GM23338 (cell line): ENCODE measurements around the gene GAGE12F. TPM values are rescaled to one million over a fixed set of nuclear protein-coding genes. Genes with fewer than 3 reads are reported as not detected.

Experiments used
- ATAC-seq: fragments of 200-7000 bp; cut with Tn5 transposase; 3 replicates; pipeline ENCODE4 v1.9.1; 2020
- DNase-seq: peaks from one replicate; pipeline ENCODE4 v3.0.0-alpha.2; 2015; ENCODE audit warnings: low spot score
- H2AFZ ChIP-seq: fragments of 200-600 bp; sonication (generic); 2 replicates; pipeline ENCODE4 v1.8.0; 2016; ENCODE audit warnings: antibody characterized with exemption, mild to moderate bottlenecking, moderate library complexity
- H3F3A ChIP-seq: fragments of 200-600 bp; sonication (generic); replicated peaks from 2 replicates; pipeline ENCODE4 v1.8.0; 2017; ENCODE audit warnings: antibody characterized with exemption, mixed run types, low read depth
- H3K27ac ChIP-seq: fragments of 200-600 bp; sonication (generic); 2 replicates; pipeline ENCODE4 v1.6.1; 2016; ENCODE audit warnings: low read depth
- H3K27me3 ChIP-seq: fragments of 200-600 bp; sonication (generic); 2 replicates; pipeline ENCODE4 v1.8.0; 2016; ENCODE audit warnings: mild to moderate bottlenecking, mixed run types, moderate library complexity; ENCODE audit not compliant: insufficient read depth
- H3K36me3 ChIP-seq: fragments of 200-600 bp; sonication (generic); 2 replicates; pipeline ENCODE4 v1.8.0; 2016; ENCODE audit warnings: mild to moderate bottlenecking; ENCODE audit not compliant: insufficient read depth
- H3K4me1 ChIP-seq: fragments of 200-600 bp; sonication (generic); 2 replicates; pipeline ENCODE4 v1.8.0; 2016; ENCODE audit warnings: mild to moderate bottlenecking, moderate library complexity; ENCODE audit not compliant: insufficient read depth
- H3K4me2 ChIP-seq: fragments of 200-600 bp; sonication (generic); 2 replicates; pipeline ENCODE4 v1.7.1; 2017; ENCODE audit warnings: mixed run types
- H3K4me3 ChIP-seq: fragments of 200-600 bp; sonication (generic); 2 replicates; pipeline ENCODE4 v1.6.1; 2016; ENCODE audit warnings: mixed run types
- H3K79me2 ChIP-seq: fragments of 200-600 bp; sonication (generic); replicated peaks from 2 replicates; pipeline ENCODE4 v1.8.0; 2017; ENCODE audit warnings: mild to moderate bottlenecking; ENCODE audit not compliant: insufficient read depth
- H3K9me2 ChIP-seq: fragments of 200-600 bp; sonication (generic); 2 replicates; pipeline ENCODE4 v1.8.0; 2017; ENCODE audit not compliant: insufficient read depth
- H4K20me1 ChIP-seq: fragments of 200-600 bp; sonication (generic); replicated peaks from 2 replicates; pipeline ENCODE4 v1.8.0; 2017; ENCODE audit warnings: mild to moderate bottlenecking; ENCODE audit not compliant: insufficient read depth
- H3K27ac Mint-ChIP-seq: 2 replicates; pipeline ENCODE4 v1.8.0; 2020; ENCODE audit warnings: inconsistent platforms, mild to moderate bottlenecking, moderate library complexity, mixed read lengths
- H3K27me3 Mint-ChIP-seq: 3 replicates; pipeline ENCODE4 v1.8.0; 2022; ENCODE audit warnings: low read depth, mild to moderate bottlenecking, moderate library complexity, mixed read lengths, inconsistent platforms; ENCODE audit not compliant: insufficient read depth, poor library complexity
- H3K36me3 Mint-ChIP-seq: 3 replicates; pipeline ENCODE4 v1.8.0; 2021; ENCODE audit warnings: low read depth, mild to moderate bottlenecking, inconsistent platforms, moderate library complexity, mixed read lengths
- H3K4me1 Mint-ChIP-seq: 3 replicates; pipeline ENCODE4 v1.8.0; 2020; ENCODE audit warnings: mild to moderate bottlenecking, inconsistent platforms, mixed read lengths
- H3K4me3 Mint-ChIP-seq: 3 replicates; pipeline ENCODE4 v1.8.0; 2021; ENCODE audit warnings: moderate library complexity, mild to moderate bottlenecking, inconsistent platforms, mixed read lengths
- H3K9me3 Mint-ChIP-seq: 3 replicates; pipeline ENCODE4 v1.8.0; 2020; ENCODE audit warnings: moderate library complexity, mild to moderate bottlenecking, inconsistent platforms, mixed read lengths
- CREB1 ChIP-seq: fragments of 250-450 bp; sonication (Bioruptor Pico); IDR thresholded peaks from 2 replicates; pipeline ENCODE4 v1.5.0; 2020; ENCODE audit warnings: low read depth, mild to moderate bottlenecking, moderate library complexity
- EZH2phosphoT487 ChIP-seq: fragments of 200-600 bp; sonication (generic); IDR thresholded peaks from one replicate; pipeline ENCODE4 v1.8.1; 2018; ENCODE audit warnings: antibody characterized with exemption; ENCODE audit not compliant: unreplicated experiment
- POLR2AphosphoS5 ChIP-seq: IDR thresholded peaks from 2 replicates; pipeline ENCODE4 v1.6.1; 2016; ENCODE audit warnings: antibody characterized with exemption, low read depth
- STAT1 ChIP-seq: IDR thresholded peaks from one replicate; pipeline ENCODE4 v1.6.1; 2016; ENCODE audit warnings: antibody characterized with exemption; ENCODE audit not compliant: unreplicated experiment
- ZNF114 ChIP-seq: fragments of 250-450 bp; sonication (Bioruptor Pico); IDR thresholded peaks from 2 replicates; pipeline ENCODE4 v1.5.0; 2020; ENCODE audit warnings: mild to moderate bottlenecking, moderate library complexity
- polyA plus RNA-seq: library from polyadenylated mRNA; unstranded; fragments of >200 nt; fragmentation: Nextera tagmentation; extraction: Ambion mirVana; gene quantifications from 2 replicates; pipeline ENCODE4 v1.2.1, GENCODE V29; 2016
- small RNA-seq: library from RNA; depleted of rRNA; stranded (forward); fragments of <200 nt; gene quantifications from one replicate; pipeline ENCODE3, GENCODE V24; 2014; ENCODE audit warnings: low replicate concordance
- total RNA-seq: library from RNA; depleted of rRNA; stranded (reverse); fragments of >200 nt; shearing (Covaris generic); gene quantifications from 2 replicates; pipeline ENCODE4 v1.2.3, GENCODE V29; 2014; rRNA removed
- TF ChIP-seq, protein P1 (sequence below): fragments of 250-450 bp; sonication (Bioruptor Pico); IDR thresholded peaks from 2 replicates; pipeline ENCODE4 v1.5.0; 2020; ENCODE audit warnings: mild to moderate bottlenecking, moderate library complexity

GAGE12F gene
- total and polyA plus RNA-seq, 2 experiments from 2014 or later, result not detected

DNA sequence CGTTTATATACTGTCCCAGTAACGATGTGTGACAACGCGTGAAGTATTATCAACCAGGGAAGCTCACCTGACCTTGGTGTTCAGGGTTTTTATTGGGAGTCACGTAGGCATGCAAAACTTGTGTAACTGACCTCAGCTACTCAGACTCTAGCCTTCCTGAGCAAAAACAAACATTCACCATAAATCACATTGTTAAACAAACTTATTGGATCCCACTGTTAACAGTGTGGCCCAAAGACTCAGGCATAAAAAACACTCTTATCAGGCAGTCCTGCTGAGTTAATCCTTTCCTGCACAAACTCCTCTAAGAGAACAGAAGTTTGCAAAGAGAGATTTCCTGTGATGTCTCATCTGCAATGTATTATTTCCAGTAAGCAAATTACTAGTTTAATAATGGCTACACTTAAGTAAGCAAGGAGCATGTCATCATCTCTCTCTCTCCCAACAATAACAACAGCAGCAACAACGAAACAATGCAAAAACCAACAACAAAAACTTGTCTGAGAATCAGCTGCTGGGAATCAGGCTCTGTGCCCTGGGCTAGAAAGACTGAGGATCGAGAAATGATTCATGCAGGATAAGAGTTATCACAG lies 50.2 kb downstream of the GAGE12F start:
- Mint-ChIP-seq H3K27me3 (no peaks in the 10 kb centered on the region), H3K27ac (no peak overlapping the region)
- H3K4me2 ChIP-seq, result no peak overlapping the region

More for the DNA sequence above, 50.2 kb downstream of the GAGE12F start:
- H3K9me3 Mint-ChIP-seq, result peaks cover 4% of the 10 kb centered on the region; the same call in 1 of the 3 replicates
- Histone ChIP-seq H3K79me2 (no peaks in the 10 kb centered on the region), H3F3A (no peaks in the 10 kb centered on the region), H3K9me2 (no peaks in the 10 kb centered on the region), H4K20me1 (no peaks in the 10 kb centered on the region), H3K4me3 (no peak overlapping the region), H3K4me1 (no peaks in the 10 kb centered on the region), H3K27ac (no peak overlapping the region), H3K27me3 (no peaks in the 10 kb centered on the region), H3K36me3 (no peaks in the 10 kb centered on the region), H2AFZ (no peak overlapping the region)
- TF ChIP-seq STAT1 (no peak), EZH2phosphoT487 (no peak), ZNF114 (no peak), CREB1 (CRISPR knock-in tag) (no peak), POLR2AphosphoS5 (no peak)
- TF ChIP-seq, protein P1, sequence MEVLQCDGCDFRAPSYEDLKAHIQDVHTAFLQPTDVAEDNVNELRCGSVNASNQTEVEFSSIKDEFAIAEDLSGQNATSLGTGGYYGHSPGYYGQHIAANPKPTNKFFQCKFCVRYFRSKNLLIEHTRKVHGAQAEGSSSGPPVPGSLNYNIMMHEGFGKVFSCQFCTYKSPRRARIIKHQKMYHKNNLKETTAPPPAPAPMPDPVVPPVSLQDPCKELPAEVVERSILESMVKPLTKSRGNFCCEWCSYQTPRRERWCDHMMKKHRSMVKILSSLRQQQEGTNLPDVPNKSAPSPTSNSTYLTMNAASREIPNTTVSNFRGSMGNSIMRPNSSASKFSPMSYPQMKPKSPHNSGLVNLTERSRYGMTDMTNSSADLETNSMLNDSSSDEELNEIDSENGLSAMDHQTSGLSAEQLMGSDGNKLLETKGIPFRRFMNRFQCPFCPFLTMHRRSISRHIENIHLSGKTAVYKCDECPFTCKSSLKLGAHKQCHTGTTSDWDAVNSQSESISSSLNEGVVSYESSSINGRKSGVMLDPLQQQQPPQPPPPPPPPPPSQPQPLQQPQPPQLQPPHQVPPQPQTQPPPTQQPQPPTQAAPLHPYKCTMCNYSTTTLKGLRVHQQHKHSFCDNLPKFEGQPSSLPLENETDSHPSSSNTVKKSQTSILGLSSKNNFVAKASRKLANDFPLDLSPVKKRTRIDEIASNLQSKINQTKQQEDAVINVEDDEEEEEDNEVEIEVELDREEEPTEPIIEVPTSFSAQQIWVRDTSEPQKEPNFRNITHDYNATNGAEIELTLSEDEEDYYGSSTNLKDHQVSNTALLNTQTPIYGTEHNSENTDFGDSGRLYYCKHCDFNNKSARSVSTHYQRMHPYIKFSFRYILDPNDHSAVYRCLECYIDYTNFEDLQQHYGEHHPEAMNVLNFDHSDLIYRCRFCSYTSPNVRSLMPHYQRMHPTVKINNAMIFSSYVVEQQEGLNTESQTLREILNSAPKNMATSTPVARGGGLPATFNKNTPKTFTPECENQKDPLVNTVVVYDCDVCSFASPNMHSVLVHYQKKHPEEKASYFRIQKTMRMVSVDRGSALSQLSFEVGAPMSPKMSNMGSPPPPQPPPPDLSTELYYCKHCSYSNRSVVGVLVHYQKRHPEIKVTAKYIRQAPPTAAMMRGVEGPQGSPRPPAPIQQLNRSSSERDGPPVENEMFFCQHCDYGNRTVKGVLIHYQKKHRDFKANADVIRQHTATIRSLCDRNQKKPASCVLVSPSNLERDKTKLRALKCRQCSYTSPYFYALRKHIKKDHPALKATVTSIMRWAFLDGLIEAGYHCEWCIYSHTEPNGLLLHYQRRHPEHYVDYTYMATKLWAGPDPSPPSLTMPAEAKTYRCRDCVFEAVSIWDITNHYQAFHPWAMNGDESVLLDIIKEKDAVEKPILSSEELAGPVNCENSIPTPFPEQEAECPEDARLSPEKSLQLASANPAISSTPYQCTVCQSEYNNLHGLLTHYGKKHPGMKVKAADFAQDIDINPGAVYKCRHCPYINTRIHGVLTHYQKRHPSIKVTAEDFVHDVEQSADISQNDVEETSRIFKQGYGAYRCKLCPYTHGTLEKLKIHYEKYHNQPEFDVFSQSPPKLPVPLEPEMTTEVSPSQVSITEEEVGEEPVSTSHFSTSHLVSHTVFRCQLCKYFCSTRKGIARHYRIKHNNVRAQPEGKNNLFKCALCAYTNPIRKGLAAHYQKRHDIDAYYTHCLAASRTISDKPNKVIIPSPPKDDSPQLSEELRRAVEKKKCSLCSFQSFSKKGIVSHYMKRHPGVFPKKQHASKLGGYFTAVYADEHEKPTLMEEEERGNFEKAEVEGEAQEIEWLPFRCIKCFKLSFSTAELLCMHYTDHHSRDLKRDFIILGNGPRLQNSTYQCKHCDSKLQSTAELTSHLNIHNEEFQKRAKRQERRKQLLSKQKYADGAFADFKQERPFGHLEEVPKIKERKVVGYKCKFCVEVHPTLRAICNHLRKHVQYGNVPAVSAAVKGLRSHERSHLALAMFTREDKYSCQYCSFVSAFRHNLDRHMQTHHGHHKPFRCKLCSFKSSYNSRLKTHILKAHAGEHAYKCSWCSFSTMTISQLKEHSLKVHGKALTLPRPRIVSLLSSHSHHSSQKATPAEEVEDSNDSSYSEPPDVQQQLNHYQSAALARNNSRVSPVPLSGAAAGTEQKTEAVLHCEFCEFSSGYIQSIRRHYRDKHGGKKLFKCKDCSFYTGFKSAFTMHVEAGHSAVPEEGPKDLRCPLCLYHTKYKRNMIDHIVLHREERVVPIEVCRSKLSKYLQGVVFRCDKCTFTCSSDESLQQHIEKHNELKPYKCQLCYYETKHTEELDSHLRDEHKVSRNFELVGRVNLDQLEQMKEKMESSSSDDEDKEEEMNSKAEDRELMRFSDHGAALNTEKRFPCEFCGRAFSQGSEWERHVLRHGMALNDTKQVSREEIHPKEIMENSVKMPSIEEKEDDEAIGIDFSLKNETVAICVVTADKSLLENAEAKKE (CRISPR knock-in tag), result no peak
- ATAC-seq, result no peak
- no peaks in the 10 kb centered on the region for H3K36me3 Mint-ChIP-seq
- no peak overlapping the region for H3K4me3 Mint-ChIP-seq
- H3K4me1 Mint-ChIP-seq, result no peaks in the 10 kb centered on the region
- no peak for DNase-seq

Small RNA genes lying within 50 kb of the gene (small RNA-seq; reads per million reads assigned to genes)
- gene GAGE12B, result not detected

Other genes starting within 250 kb of the GAGE12F start
- gene GAGE12J, start 238.8 kb upstream of the GAGE12F start, total RNA-seq, result not detected in 2 replicates
- gene GAGE12J, start 238.8 kb upstream of the GAGE12F start, polyA plus RNA-seq, result not detected in 2 replicates
- gene GAGE13, start 229.3 kb upstream of the GAGE12F start, total RNA-seq, result not detected in 2 replicates
- gene GAGE13, start 229.3 kb upstream of the GAGE12F start, polyA plus RNA-seq, result not detected in 2 replicates
- gene GAGE12C, start 28.7 kb upstream of the GAGE12F start, total RNA-seq, result not detected in 2 replicates
- gene GAGE12C, start 28.7 kb upstream of the GAGE12F start, polyA plus RNA-seq, result not detected in 2 replicates
- gene GAGE12D, start 19.1 kb upstream of the GAGE12F start, total RNA-seq, result not detected in 2 replicates
- not detected in 2 replicates for gene GAGE12D, start 19.1 kb upstream of the GAGE12F start, polyA plus RNA-seq
- gene GAGE12E, start 9.6 kb upstream of the GAGE12F start, total RNA-seq, result not detected in 2 replicates
- gene GAGE12E, start 9.6 kb upstream of the GAGE12F start, polyA plus RNA-seq, result not detected in 2 replicates
- gene GAGE12G, start 9.6 kb downstream of the GAGE12F start, total RNA-seq, result not detected in 2 replicates
- not detected in 2 replicates for gene GAGE12G, start 9.6 kb downstream of the GAGE12F start, polyA plus RNA-seq
- gene GAGE12H, start 19.1 kb downstream of the GAGE12F start, total RNA-seq, result not detected in 2 replicates
- not detected in 2 replicates for gene GAGE12H, start 19.1 kb downstream of the GAGE12F start, polyA plus RNA-seq
- not detected in 2 replicates for gene GAGE2A, start 28.7 kb downstream of the GAGE12F start, total RNA-seq
- 0.63 TPM in 1 of 2 replicates, not detected in the other for gene GAGE2A, start 28.7 kb downstream of the GAGE12F start, polyA plus RNA-seq
- gene GAGE1, start 38.2 kb downstream of the GAGE12F start, total RNA-seq, result not detected in 2 replicates
- gene GAGE1, start 38.2 kb downstream of the GAGE12F start, polyA plus RNA-seq, result 0.68 TPM in 1 of 2 replicates, not detected in the other
- gene PAGE1, start 135.1 kb downstream of the GAGE12F start, total RNA-seq, result not detected in 2 replicates
- not detected in 2 replicates for gene PAGE1, start 135.1 kb downstream of the GAGE12F start, polyA plus RNA-seq